Muscle layer of duodenum (tissue), 2 donors: ENCODE data around the gene RNPS1.

Source experiments
- H3K27ac ChIP-seq: one replicate; pipeline ENCODE4 v1.7.0; 2013; ENCODE audit warnings: mild to moderate bottlenecking, low read length
- H3K27me3 ChIP-seq: one replicate; pipeline ENCODE4 v1.7.0; 2013; ENCODE audit warnings: low read depth, mild to moderate bottlenecking, control low read depth, low read length
- H3K36me3 ChIP-seq, 2 donors: one replicate each; pipeline ENCODE4 v1.7.0; 2013; ENCODE audit warnings: low read length in 2 of 2, control low read depth in 1 of 2, mild to moderate bottlenecking in 1 of 2; ENCODE audit not compliant: insufficient read depth in 2 of 2, control insufficient read depth in 1 of 2
- H3K4me1 ChIP-seq, 2 donors: one replicate each; pipeline ENCODE4 v1.7.0; 2013; ENCODE audit warnings: low read length in 2 of 2, mild to moderate bottlenecking in 2 of 2, control low read depth in 1 of 2, moderate library complexity in 1 of 2; ENCODE audit not compliant: insufficient read depth in 2 of 2, control insufficient read depth in 1 of 2
- H3K4me3 ChIP-seq, 2 donors: one replicate each; pipeline ENCODE4 v1.7.0; 2013; ENCODE audit warnings: low read length in 2 of 2, low read depth in 1 of 2, mild to moderate bottlenecking in 1 of 2
- H3K9me3 ChIP-seq, 2 donors: one replicate each; pipeline ENCODE4 v1.7.0; 2013; ENCODE audit warnings: low read length in 2 of 2, control low read depth in 1 of 2, mild to moderate bottlenecking in 1 of 2; ENCODE audit not compliant: control insufficient read depth in 1 of 2
- donor health status: healthy.

Gene RNPS1

DNA sequence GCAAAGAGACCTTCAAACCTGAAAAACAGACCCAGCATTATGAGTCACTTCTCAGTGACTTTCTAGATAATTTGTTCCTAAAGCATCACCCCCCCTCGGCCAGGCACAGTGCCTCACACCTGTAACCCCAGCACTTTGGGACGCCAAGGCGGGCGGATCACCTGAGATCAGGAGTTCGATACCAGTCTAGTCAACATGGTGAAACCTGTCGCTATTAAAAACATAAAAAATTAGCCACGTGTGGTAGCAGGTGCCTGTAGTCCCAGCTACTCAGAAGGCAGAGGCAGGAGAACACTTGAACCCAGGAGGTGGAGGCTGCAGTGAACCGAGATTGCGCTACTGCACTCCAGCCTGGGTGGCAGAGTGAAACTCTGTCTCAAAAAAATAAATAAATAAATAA, 24.3 kb upstream of the RNPS1 start:
- Histone ChIP-seq H3K27me3 (no peaks in the 10 kb centered on the region), H3K4me1 (no peaks in the 10 kb centered on the region), H3K9me3 (no peaks in the 10 kb centered on the region), H3K4me3 (no peak overlapping the region), H3K36me3 (peaks cover 6 to 51% of the 10 kb centered on the region in 2 donors), H3K27ac (no peak overlapping the region)

DNA sequence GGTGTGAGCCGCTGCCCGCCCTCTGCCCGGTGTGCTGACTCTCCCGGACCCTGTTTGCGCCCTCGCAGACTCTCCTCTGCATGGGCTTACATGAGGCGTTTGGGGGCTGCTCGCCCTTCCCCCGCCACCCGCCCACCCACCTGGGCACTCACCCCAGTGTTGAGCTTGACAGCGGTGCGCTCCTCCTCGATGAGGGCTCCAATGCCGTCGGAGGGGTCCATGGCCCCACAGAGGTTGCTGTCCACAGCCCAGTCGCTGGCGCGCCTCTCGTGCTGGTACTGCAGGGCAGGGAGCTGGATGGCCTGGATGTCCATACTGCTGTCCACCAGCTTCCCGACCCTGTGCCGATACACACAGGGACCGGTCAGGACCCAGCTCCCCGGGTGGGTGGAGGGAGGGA, 21.4 kb upstream of the RNPS1 start:
- H3K27me3 ChIP-seq, result no peaks in the 10 kb centered on the region
- no peak overlapping the region for H3K4me3 ChIP-seq
- H3K27ac ChIP-seq, result no peak overlapping the region
- H3K9me3 ChIP-seq, result no peaks in the 10 kb centered on the region
- no peaks in the 10 kb centered on the region for H3K4me1 ChIP-seq
- peaks cover 0 to 66% of the 10 kb centered on the region in 2 donors for H3K36me3 ChIP-seq

DNA sequence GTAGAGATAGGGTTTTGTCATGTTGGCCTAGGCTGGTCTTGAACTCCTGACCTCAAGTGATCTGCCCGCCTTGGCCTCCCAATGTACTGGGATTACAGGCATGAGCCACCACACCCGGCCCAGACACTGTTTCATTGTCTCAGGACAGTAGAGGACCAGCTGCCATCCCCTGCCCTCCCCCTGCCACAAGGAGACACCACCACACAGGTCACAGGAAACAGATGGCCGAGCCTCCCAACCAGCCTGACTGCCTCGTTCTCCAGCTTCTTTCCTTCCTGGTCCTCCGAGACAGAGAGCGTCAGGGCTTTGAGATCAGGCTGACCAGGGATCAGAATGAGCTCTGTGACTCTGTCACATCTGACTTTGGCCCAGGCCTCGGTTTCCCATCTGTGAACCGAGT, 20.8 kb upstream of the RNPS1 start:
- Histone ChIP-seq H3K27ac (no peak overlapping the region), H3K36me3 (peaks cover 0 to 71% of the 10 kb centered on the region in 2 donors), H3K27me3 (no peaks in the 10 kb centered on the region)

DNA sequence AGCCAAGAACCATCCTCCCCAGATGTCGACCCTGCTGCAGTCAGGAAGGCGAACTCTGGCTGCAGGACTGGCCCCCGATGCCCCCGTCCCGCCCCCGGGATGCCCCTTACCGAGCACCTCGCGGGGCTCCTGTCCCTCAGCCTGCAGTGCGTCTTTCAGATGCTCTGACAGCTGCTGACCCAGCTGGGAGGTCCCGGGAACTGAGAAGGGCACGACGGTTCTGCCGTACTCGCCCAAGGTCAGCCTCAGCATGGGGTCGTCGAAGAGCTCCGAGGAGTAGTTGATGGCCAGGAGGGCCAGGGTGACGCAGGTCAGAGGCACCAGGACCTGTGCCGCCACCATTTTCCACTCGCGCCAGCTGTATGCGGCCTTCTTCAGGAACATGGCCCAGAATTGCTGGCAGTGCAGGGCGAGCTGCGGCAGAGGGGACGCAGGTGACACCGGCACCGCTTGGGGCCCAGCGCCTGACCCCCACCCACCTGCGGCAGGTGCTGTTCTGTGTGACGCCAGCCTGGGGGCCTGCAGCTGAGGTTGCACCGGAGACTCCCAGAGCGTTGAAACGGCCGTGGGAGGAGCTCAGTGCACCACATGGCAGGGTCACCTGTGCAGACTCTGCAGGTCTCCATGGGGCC, 20.1 kb upstream of the RNPS1 start:
- no peaks in the 10 kb centered on the region for H3K9me3 ChIP-seq
- no peak overlapping the region for H3K4me3 ChIP-seq
- H3K27me3 ChIP-seq, result no peaks in the 10 kb centered on the region
- H3K27ac ChIP-seq, result no peak overlapping the region
- H3K4me1 ChIP-seq, result no peaks in the 10 kb centered on the region
- peaks cover 0 to 73% of the 10 kb centered on the region in 2 donors for H3K36me3 ChIP-seq

More for the DNA sequence above, 20.8 kb upstream of the RNPS1 start:
- Histone ChIP-seq H3K4me3 (no peak overlapping the region), H3K9me3 (no peaks in the 10 kb centered on the region), H3K4me1 (no peaks in the 10 kb centered on the region)

DNA sequence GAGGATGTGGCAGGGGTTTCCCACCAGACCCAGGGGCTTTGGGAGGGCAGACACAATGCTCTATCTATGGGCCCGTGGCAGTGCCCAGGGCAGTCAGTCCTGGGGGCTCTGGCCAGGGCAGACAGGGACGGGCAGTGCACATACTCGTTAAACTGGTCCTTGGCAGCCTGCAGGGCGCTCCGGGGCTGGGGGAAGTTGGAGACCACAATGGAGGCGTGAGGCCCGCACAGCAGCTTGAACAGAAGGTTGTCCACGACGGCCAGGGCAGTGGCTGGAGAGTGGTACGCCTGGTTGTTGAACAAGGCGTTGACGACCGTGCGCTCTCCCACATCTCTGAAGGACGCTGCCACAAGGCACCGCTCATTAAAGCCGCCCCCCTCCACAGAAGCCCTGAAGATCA, 18.6 kb upstream of the RNPS1 start:
- Histone ChIP-seq H3K36me3 (peaks cover 0 to 66% of the 10 kb centered on the region in 2 donors), H3K9me3 (no peaks in the 10 kb centered on the region), H3K27ac (no peak overlapping the region), H3K27me3 (no peaks in the 10 kb centered on the region), H3K4me1 (no peaks in the 10 kb centered on the region), H3K4me3 (no peak overlapping the region)

DNA sequence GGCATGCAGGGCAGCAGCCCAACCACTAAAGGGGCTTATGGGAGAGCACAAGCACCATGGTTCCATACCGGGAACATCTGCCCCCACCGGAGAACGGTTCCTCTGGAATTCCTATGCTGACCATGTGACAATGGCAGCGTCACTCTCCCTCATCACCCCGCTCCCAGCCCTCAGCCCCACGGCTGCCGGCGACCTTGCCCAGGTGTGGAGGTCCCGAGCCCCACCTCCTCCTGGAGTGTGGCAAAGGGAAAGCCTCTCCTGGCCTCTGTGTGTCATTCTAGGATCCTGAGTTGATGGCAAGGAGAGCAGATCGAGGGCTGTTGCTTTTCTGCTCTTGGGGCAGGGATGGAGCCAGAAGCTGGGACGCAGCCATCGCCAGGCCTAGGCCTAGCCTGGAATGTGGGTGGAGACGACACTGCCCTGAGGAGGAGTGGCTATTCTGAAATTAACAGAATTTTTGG, 17.8 kb upstream of the RNPS1 start:
- Histone ChIP-seq H3K27ac (no peak overlapping the region), H3K36me3 (peaks cover 0 to 69% of the 10 kb centered on the region in 2 donors), H3K4me1 (no peaks in the 10 kb centered on the region), H3K27me3 (no peaks in the 10 kb centered on the region), H3K4me3 (no peak overlapping the region), H3K9me3 (no peaks in the 10 kb centered on the region)

DNA sequence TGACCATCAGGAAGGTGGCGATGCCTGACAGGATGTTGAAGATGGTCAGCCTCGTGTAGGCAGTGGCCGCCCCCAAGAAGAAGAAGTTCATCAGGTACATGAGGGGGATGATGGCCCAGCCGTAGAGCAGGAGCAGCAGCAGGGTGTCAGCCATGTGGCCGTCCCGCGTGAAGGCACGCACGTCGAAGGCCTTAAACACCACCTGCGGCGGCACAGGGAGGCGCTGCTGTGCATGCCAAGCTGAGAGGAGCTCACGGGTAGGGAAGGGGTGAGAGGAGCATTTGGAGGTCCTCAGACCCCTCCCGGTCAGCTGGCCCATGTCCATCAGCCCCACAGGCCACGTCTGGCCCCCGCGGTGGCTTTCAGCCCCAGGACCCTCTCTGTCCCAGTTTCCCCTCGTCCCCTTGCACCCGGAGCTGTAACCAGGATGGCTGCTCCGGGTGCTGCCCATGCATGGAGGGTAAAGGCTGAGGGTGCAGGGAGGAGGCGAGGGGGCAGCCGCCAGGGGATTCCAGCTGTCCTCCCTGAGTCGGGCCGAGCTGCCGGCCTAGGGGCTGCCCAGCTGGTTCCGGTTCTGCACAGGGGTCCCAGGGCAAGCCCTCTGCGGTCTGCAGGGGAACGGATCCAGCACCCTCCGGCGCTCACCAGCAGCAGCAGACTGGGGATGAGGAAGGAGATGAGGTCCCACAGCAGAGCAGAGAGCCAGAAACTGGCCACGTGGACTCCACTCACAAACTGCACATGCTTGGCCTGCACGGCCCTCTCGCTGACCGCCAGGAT, 17.1 kb upstream of the RNPS1 start:
- no peak overlapping the region for H3K27ac ChIP-seq
- no peak overlapping the region for H3K4me3 ChIP-seq
- H3K36me3 ChIP-seq, result peaks cover 0 to 77% of the 10 kb centered on the region in 2 donors
- H3K4me1 ChIP-seq, result no peaks in the 10 kb centered on the region
- H3K9me3 ChIP-seq, result no peaks in the 10 kb centered on the region
- no peaks in the 10 kb centered on the region for H3K27me3 ChIP-seq

DNA sequence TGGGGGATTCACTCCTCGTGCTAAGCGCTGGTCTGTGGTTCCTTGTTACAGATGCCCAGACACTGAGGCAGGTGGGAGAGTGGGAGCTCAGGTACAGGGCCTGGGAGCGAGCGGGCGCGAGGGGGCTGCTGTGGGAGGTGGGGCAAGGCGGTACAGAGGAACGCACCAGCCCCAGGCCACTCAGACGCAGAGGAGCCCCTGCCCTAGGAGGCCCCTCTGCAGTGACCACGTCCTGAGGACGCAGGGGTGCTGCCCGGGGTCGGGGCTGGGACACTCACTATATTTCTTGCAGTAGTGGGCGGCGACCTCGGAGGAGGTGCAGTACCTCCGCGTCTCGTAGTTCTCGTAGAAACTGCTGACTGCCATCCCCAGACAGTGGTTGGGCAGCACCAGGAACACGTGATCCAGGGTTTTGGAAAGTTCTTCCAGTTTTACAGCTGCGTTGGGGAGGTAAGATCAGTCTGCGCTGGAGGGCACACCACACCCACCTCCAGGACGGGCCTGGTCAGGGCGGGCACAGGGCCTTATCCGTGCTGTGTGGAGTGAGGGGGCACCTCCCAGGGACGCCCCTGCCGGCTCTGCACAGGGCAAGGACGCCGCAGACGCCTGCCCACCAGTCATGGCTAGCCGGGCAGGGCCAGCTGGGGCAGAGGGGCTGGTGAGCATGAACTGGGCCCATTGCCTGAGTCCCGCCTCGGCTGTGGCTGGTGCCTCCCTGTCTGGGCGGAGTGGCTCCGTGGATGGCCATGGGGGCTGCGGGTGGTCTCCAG, 16.3 kb upstream of the RNPS1 start:
- no peaks in the 10 kb centered on the region for H3K4me1 ChIP-seq
- no peak overlapping the region for H3K4me3 ChIP-seq
- no peaks in the 10 kb centered on the region for H3K9me3 ChIP-seq
- no peaks in the 10 kb centered on the region for H3K27me3 ChIP-seq
- peaks cover 0 to 77% of the 10 kb centered on the region in 2 donors for H3K36me3 ChIP-seq
- no peak overlapping the region for H3K27ac ChIP-seq

DNA sequence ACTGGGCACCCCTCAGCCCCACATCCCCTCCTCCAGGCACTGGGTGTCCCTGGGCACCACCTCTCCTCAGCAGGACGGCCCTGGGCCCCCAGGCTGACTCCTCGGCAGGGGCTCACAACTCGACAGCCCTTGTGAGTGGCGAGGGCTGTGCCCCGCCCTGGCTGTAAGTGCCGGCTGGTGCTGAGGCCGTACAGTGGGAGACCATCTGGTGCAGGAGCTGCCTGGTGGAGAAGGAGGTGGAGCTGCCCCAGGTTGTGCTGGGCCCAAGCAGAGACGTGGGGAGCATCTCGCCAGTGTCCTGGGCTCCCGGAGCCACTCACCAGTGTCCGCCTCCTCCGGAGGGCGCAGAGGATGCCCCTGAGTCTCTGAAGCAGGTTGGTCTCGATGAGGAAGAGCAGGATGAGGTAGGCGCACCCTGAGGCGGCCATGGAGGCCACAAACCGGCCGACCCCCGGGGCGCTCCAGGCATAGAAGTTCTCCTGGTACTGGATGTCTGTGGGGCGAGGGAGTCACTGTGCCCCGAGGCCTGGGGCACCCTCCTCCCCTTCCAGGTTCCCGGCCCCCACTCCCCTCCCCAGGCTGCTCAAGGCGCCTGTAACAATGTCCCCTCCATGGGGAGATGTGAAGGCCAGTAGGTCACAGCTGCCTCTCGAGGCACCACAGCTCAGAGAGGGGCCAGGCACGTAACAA, 15.1 kb upstream of the RNPS1 start:
- H3K4me1 ChIP-seq, result no peaks in the 10 kb centered on the region
- H3K36me3 ChIP-seq, result peaks cover 0 to 80% of the 10 kb centered on the region in 2 donors

DNA sequence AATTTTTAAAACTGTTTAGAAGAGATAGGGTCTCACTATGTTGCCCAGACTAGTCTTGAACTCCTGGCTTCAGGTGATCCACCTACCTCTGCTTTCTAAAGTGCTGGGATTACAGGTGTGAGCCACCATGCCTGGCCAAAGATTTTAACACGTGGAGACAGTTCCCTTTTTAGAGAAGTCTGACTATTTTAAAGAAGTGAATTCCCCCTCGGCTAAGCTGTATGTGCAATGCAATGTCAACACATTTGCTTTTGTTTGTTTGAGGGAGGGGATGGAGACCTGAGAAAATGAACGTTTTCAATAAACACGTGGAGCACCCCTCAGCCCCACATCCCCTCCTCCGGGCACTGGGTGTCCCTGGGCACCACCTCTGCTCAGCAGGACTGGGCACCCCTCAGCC, 14.3 kb upstream of the RNPS1 start:
- H3K9me3 ChIP-seq, result no peaks in the 10 kb centered on the region
- H3K36me3 ChIP-seq, result peaks cover 0 to 80% of the 10 kb centered on the region in 2 donors
- no peaks in the 10 kb centered on the region for H3K4me1 ChIP-seq
- no peak overlapping the region for H3K4me3 ChIP-seq
- no peak overlapping the region for H3K27ac ChIP-seq
- H3K27me3 ChIP-seq, result no peaks in the 10 kb centered on the region

More for the DNA sequence above, 15.1 kb upstream of the RNPS1 start:
- no peak overlapping the region for H3K27ac ChIP-seq
- no peaks in the 10 kb centered on the region for H3K27me3 ChIP-seq
- no peaks in the 10 kb centered on the region for H3K9me3 ChIP-seq
- no peak overlapping the region for H3K4me3 ChIP-seq
